NCI-H1694 treated with DMSO at 0.1 percent for 48 hours (cell line): Measurements from ENCODE around the gene CCNB1.
"Not testable (repeated sequence)": the region's sequence is repeated elsewhere in the genome, so short reads cannot be mapped to it uniquely, and the experiment has no call there.

Source experiments
- DNase-seq: peaks from one replicate; lab custom pipeline; 2025; lab: John Stamatoyannopoulos, UW

Gene CCNB1

DNA sequence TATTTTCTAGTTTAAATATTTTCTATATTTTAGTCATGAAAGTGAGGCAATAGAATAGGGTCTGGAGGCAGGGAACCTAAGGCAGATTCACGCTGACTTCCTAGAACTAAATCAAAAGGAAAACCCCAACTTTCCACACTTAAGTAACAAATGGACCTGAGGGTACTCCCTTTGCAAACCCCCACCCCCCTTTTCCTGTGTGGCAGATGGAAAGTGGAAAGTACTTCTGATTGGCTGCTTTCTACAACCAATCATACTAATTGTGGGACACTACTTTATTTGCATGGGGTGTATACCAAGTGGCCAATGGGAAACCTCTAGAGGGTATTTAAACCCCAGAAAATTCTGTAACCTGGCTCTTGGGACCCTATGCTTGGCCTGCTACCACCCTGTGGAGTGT, 17.7 kb downstream of the CCNB1 start:
- DNase-seq = no peak

DNA sequence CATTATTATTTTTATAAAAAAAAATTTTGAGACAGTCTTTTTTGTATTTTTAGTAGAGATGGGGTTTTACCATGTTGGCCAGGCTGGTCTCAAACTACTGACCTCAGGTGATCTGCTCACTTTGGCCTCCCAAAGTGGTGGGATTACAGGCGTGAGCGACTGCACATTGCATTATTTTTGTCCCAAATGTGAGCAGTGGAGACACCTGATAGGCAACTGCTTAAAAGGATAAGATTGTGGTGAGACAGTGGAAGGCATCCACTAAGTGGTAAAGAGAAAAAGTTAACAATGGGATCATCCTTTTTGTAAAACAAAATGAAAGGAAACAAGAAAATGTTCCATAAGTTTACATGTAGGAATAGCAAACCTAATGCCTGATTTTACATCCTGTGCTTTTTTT, 20.4 kb downstream of the CCNB1 start:
- DNase-seq = no peak

DNA sequence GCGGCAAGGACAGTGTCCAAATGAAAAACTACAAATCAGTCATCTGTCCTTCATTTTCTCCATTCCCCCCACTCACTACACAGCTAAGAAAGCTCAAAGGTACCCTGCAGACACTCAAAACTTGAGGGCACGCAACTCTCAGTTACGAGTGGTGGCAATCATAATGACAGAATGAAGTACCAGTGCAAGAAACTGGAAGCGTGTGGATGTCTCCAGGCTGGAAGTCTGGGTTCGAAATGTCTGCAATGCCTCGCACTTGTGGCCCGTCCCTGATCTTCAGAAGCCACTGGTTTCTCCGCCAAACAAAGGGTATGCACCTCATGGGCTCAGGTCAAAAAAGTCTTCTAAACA, 21.8 kb downstream of the CCNB1 start:
- DNase-seq = no peak

DNA sequence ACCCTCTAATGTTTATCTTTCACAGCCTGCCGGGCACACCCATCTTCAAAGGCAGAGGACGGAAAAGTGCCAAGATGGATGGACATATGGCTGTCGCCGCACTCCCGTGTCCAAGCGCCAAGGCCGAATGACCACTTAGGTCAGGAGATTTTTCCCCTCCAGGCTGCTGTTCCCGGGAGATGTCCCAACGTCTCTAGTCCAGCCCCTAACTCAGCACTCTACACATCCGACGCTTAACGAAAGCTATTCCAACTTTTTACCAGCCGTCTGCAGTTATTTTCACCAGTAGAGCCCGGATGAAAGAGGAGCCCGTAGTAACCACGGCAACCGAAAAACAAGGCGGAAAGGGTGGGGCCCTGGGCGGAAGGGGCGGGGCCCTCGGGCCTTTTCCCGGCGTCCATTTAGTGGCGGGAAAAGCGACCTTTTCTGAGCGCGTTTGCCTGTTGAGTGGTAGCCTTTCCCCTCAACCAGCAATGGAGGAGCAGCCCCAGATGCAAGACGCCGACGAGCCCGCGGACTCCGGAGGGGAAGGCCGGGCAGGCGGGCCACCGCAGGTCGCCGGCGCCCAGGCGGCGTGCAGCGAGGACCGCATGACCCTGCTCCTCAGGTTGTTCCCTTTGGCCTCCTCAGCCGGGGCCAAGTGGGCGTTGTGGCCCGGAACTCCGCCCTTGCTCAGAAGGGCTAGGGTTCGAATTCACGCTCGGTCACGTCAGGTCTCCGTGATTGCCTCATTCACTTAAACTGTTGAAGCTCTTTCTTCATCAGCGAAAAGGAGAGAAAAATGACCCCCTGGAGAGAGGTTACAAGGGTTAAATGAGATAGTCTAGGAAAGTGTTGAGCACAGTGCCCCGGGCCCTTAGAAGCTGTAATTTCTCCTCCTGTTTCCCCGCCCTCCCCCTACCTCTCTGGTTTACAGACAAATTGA, 22.5 kb downstream of the CCNB1 start, which contains the start of gene CENPH:
TSS of gene CENPH (plus strand) at position 422 of the 925 bp plus-strand sequence. CDS start at position 474, 52 bp downstream.
- DNase-seq = peak; percentile 71

DNA sequence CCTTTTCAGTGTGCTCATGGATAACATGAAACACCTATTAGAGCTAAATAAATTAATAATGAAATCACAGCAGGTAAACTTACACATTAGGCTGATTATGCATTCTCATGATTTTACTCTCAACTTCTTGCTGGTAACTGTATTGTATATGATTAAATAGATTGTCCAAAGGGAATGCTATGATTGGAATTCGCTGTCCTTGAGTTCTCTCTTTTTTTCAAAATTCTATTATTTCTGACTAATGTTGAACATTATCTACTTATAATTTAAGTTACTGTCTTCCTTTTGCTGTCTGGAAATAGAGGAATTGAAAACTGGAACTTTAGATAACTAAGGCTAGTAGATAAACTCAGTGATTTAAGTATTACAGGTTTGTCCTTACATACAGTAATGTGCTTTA, 35.5 kb downstream of the CCNB1 start:
- DNase-seq = no peak

DNA sequence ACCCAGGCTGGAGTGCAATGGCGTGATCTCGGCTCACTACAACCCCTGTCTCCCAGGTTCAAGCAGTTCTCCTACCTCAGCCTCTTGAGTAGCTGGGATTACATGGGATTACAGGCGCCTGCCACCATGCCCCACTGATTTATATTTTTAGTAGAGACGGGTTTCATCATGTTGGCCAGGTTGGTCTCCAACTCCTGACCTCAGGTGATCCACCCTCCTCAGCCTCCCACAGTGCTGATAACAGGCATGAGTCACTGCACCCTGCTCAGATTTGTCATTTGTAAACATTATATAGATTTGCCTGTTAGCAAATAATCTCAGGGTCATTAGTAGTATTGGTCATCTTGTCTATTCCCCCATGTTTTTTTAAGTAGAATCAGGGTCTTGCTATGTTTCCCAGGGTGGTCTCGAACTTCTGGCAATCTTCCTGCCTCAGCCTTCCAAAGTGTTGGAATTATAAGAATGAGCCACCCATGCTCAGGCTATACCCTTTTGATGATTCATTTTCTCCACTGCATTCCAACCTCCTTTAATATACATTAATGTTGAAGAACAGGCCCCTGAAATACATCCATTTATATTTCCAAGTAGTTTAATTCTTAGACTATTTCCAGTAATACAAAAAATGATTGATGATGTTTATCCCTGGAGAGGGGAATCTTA, 39.7 kb downstream of the CCNB1 start:
- no peak for DNase-seq

DNA sequence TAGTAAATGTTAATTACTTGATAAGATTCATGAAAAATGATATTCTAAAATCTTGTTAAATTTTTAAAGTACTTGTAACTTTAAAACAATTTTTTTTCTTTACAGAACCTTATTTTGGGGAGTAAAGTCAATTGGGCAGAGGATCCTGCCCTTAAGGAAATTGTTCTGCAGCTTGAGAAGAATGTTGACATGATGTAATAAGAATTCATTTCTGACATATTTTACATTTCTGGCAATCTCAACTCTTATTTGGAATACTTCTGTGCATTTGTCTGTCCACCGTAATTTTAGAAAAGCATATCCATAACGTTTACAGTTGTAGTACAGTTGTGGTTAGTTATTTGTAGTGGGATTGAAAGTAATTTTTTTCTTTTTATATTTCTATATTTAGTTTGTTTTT, 42.7 kb downstream of the CCNB1 start:
- no peak for DNase-seq

DNA sequence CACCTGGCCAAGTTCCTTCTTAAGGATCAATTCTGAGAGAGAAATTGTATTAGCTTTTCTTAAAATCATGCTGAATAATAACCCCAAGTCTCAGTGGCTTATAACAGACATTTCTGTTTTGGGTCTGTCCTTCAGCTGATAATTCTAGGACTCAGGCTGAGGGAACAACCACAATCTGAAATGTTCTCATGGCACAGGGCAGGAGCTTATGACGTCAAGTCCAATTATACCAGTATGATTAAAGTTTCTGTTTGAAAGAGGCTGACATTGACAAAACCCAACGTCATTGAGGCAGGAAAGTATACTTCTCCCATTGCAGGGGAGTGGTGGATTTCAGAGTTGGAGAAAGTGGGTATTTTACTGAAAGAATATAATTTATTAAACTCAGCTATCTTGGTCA, 44.2 kb downstream of the CCNB1 start:
- no peak for DNase-seq

DNA sequence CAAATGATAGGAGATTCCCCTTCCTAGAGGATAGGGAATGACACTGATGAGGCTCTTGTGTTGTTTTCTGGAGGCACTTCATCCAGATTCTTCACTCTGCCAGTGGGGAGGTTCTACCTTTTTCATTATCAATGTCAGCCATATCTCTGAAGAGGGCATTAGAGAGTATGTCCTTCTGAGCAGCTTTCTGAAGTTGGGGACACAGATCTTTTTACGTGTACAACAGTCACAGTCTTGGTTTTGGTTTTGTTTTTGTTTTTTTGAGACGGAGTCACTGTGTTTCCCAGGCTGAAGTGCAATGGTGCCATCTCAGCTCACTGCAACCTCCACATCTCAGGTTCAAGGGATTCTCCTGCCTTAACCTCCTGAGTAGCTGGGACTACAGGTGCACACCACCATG, 45.1 kb downstream of the CCNB1 start:
- DNase-seq = no peak

DNA sequence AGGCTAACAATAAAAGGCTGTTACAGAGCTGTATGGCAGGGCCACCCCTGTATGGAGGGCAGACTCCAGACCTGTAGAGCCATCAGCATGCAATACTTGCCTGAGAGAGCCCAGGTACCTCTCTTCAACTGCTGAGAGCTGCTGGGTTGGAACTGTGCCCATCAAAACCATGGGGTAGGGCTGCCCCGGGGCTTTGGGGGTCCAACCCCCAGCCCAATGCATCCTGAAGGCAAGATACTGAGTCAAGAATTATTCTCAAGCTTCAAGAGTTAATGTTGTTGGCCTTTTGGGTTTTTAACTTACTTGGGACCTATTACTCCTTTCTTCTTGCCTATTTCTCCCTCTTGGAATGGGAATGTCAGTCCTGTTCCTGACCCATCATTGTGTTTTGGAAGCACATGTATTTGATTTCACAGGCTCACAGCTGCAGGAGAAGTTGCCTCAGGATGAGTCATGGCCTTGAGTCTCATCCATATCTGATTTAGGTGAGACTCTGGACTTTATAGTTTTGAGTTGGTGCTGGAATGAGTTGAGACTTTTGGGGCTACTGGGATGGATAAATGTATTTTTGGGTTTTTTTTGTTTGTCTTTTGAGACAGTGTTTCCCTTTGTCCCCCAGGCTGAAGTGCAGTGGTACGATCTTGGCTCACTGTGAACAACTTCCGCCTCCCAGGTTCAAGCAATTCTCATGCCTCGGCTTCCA, 46.7 kb downstream of the CCNB1 start:
- DNase-seq = no peak

DNA sequence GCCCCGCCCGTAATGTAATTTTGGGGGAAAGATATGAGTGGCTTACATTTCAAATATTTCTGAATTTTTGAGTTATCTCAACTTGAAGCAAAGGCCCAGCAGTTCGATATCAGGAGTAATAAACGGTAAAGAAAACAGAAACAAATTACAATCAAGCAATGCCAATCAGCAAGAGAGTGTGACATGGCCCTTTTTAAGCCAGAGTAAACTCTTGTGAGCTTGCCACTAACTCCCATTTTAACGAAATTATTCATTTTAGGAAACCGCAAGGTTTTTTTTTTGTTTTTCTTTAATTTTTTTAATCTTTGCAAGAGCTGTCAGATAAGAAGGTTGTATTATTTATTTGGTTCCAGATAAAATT, 50.2 kb downstream of the CCNB1 start:
- no peak for DNase-seq

DNA sequence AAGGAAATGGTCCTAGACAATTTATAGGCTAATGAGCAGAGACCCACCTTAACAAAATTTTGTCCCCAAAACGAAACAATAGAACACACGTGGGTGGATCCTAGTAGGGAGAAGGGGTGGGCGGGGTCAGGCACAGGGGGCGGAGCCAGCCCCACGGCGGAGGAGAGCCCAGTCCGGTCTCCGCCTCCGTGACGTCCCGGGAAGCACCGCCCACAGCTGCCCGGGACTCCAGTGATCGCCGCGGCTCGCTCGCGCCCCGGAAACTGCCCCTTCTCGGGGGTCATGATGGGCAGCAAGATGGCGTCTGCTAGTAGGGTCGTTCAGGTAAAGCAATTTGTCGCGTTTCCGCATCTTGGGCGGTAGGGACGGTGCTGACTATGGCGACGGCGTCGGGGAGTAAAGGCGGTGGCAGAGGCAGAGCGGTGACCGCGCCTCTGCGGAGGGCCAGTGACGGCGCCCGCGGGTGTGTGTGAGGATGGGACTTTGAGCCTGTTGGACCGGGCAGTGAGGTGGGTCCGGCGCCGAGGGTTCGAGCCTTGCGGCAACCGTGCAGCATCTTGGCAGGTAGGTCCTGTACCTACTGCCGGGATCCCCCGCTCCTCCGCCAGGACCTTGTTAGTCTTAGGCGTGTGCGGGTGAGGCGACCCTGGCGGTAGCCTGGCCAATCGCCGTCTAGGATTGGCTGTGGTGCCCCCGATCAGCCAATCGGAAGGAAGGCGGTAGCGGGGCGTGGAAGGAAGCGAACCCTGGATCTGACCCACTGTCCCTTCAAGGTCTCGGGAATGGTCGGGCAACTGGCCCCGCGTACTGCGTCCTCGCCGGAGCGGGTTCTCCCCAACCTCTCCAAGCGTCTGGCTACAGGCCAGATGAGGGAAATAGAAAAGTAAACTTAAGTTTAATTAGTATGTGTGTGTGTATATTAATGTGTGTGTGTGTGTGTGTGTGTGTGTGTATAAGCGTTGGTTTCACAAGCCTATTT, 50.9 kb downstream of the CCNB1 start:
- peak; percentile 83 for DNase-seq

DNA sequence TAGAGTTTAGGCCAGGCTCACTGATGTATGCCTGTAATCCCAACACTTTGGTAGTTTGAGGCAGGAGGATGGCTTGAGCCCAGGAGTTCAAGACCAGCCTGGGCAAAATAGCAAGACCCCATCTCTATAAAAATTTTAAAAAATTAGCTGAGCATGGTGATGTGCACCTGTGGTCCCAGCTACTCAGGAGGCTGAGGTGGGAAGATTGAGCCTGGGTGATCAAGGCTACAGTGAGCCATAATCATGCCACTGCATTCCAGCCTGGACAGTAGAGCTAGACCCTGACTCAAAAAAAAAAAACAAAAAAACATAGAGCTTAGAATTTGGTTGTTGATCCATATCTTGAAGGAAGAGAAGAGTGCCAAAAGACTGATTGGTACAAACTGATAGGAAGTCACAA, 53.0 kb downstream of the CCNB1 start:
- no peak for DNase-seq

DNA sequence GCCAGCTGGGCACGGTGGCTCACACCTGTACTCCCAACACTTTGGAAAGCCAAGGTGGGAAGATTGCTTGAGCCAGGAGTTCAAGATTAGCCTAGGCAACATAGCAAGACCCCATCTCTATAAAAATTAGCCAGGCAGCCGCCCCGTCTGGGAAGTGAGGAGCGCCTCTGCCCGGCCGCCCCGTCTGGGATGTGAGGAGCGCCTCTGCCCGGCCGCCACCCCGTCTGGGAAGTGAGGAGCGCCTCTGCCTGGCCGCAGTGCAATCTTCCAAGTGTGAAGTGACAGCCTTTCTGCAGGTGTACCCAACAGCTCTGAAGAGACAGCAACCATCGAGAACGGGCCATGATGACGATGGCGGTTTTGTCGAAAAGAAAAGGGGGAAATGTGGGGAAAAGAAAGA, 53.4 kb downstream of the CCNB1 start:
- not testable (repeated sequence) for DNase-seq

DNA sequence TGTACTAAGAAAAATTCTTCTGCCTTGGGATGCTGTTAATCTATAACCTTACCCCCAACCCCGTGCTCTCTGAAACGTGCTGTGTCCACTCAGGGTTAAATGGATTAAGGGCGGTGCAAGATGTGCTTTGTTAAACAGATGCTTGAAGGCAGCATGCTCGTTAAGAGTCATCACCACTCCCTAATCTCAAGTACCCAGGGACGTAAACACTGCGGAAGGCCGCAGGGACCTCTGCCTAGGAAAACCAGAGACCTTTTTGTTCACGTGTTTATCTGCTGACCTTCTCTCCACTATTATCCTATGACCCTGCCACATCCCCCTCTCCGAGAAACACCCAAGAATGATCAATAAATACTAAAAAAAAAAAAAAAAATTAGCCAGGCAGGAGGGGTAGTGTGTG, 53.9 kb downstream of the CCNB1 start:
- not testable (repeated sequence) for DNase-seq

DNA sequence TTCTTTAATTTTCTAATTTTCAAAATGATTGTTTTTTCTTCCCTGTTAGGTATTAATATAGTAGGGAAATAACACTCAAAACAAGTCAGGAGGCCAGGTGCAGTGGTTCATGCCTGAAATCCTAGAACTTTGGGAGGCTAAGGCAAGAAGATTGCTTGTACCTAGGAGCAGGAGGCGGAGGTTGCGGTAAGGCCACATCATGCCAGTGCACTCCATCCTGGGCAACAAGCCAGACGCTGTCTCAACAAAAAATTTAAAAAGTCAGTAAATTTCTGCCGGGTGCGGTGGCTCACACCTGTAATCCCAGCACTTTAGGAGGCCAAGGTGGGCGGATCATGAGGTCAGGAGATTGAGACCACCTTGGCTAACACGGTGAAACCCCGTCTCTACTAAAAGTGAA, 57.6 kb downstream of the CCNB1 start:
- DNase-seq = no peak

DNA sequence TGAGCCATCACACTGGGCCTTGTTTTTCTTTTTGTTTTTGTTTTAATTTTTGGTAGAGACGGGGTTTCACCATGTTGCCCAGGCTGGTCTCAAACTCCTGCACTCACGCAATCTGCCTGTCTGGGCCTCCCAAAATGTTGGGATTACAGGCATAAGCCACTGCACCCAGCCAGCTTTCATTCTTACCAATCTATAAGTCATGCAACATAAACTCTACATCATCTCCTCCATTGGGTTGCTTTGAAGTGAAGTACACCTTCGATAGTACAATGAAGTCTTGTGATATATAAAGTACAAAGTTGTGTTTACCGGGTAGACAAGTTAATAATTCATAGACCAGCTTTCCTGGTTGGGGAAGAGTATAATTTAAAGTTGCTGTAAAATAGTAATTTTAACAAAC, 58.9 kb downstream of the CCNB1 start:
- DNase-seq = no peak
